Measurements from ENCODE around the gene GASK1A. TPM values are rescaled to one million over a fixed set of nuclear protein-coding genes. Genes with fewer than 3 reads are reported as not detected.

The GASK1A gene
- total RNA-seq, 1 donor, result 0.63 TPM

GRCh38 chr3:43087249-43087776, 108.2 kb downstream of the GASK1A start:
- H3K4me3 ChIP-seq (ENCODE audit: low read depth, low read length), result no peak overlapping the region
- TF ChIP-seq, protein P1, sequence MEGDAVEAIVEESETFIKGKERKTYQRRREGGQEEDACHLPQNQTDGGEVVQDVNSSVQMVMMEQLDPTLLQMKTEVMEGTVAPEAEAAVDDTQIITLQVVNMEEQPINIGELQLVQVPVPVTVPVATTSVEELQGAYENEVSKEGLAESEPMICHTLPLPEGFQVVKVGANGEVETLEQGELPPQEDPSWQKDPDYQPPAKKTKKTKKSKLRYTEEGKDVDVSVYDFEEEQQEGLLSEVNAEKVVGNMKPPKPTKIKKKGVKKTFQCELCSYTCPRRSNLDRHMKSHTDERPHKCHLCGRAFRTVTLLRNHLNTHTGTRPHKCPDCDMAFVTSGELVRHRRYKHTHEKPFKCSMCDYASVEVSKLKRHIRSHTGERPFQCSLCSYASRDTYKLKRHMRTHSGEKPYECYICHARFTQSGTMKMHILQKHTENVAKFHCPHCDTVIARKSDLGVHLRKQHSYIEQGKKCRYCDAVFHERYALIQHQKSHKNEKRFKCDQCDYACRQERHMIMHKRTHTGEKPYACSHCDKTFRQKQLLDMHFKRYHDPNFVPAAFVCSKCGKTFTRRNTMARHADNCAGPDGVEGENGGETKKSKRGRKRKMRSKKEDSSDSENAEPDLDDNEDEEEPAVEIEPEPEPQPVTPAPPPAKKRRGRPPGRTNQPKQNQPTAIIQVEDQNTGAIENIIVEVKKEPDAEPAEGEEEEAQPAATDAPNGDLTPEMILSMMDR (IDR thresholded peaks at IDR 0.05; ENCODE audit: insufficient read depth, low read length), result peak; percentile 22
- no peak for DNase-seq (ENCODE audit: low read depth)

GRCh38 chr3:43089081-43089480, 110.0 kb downstream of the GASK1A start:
- no peak overlapping the region for H3K4me3 ChIP-seq (ENCODE audit: low read depth, low read length)
- TF ChIP-seq, protein P1 (IDR thresholded peaks at IDR 0.05; ENCODE audit: insufficient read depth, low read length), result no peak

GRCh38 chr3:43090238-43090637, 111.1 kb downstream of the GASK1A start:
- TF ChIP-seq, protein P1 (IDR thresholded peaks at IDR 0.05; ENCODE audit: insufficient read depth, low read length), result no peak
- no peak for DNase-seq (ENCODE audit: low read depth)
- no peak overlapping the region for H3K4me3 ChIP-seq (ENCODE audit: low read depth, low read length)

More at GRCh38 chr3:43089081-43089480, 110.0 kb downstream of the GASK1A start:
- no peak for DNase-seq (ENCODE audit: low read depth)

- no peak for DNase-seq (ENCODE audit: low read depth)
- H3K4me3 ChIP-seq (ENCODE audit: low read depth, low read length), result no peak overlapping the region
- TF ChIP-seq, protein P1 (IDR thresholded peaks at IDR 0.05; ENCODE audit: insufficient read depth, low read length), result no peak
Measured at GRCh38 chr3:43091481-43091880, 112.4 kb downstream of the GASK1A start.

DNA sequence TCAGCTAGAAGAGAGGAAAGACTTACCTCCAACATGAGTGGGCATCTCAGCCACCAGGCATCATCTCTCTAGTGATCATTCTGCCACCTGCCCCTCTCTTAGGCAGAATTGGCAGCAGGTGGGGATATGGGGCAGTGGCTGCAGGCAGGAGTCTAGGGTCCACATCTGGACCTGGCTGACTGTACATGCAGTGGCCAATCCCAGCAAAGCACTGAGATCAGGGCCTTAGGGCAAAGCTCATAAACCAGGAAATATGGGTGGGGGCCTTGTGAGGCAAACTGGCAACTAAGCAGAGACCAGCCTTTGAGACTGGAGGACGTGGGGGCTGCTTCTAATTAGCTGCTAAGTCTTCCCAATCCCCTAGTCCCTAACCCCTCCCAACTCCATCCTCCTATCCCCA, 113.9 kb downstream of the GASK1A start:
- no peak for DNase-seq (ENCODE audit: low read depth)
- no peak overlapping the region for H3K4me3 ChIP-seq (ENCODE audit: low read depth, low read length)
- TF ChIP-seq, protein P1 (IDR thresholded peaks at IDR 0.05; ENCODE audit: insufficient read depth, low read length), result no peak

DNA sequence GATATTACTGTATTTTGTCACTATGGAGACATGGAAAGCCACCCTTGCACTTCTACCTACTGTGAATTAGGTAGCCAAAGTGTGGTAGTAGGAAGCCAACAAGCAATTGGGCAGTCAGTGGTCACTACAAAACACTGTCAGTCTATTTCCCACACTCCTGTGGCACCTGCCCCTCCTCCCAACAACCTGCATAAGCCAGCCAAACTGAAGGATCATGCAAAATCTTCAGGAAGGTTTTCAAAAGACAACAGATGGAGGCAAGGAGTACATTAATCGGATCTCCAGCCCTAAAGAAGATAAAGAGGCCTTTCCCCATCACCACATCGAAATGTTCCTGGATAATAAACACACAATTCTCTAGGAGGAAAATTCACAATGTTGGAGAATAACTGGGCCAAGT, 114.9 kb downstream of the GASK1A start:
- TF ChIP-seq, protein P1 (IDR thresholded peaks at IDR 0.05; ENCODE audit: insufficient read depth, low read length), result no peak
- DNase-seq (ENCODE audit: low read depth), result no peak
- H3K4me3 ChIP-seq (ENCODE audit: low read depth, low read length), result no peak overlapping the region

DNA sequence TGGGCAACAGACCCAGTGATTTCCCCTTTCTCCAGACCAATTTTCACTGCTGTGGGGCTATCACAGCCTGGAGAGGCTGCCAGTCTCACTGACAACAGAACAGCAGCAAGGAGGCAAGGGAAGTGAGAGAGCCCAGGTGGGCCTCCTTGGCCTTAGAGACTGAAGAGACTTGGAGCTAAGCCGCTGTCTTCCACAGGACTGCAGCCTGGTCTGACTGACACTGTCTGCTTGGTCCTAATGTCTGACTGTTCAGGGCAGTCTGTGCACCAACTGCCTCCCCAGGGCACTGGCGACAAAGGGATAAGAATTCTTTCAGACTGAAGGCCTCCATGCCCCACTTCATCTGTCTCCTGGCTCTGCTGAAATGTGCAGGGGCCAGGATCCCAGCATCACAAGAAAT, 115.3 kb downstream of the GASK1A start:
- no peak overlapping the region for H3K4me3 ChIP-seq (ENCODE audit: low read depth, low read length)
- TF ChIP-seq, protein P1 (IDR thresholded peaks at IDR 0.05; ENCODE audit: insufficient read depth, low read length), result no peak
- DNase-seq (ENCODE audit: low read depth), result no peak

Data from fibroblast of the aortic adventitia (primary cell).